H1 (cell line): ENCODE results near the gene DAP. TPM values are rescaled to one million over a fixed set of nuclear protein-coding genes. Genes with fewer than 3 reads are reported as not detected.

ENCODE experiments used
- CTCF ChIA-PET: fragments of 300-600 bp; sonication (Branson Sonifier 250); formaldehyde crosslinking; loops from one replicate; lab custom pipeline; 2021; ENCODE audit not compliant: partially characterized antibody; lab: Charles Lee
- POLR2A ChIA-PET: fragments of 300-600 bp; sonication (Branson Sonifier 250); formaldehyde crosslinking; loops from one replicate; lab custom pipeline; 2021; ENCODE audit warnings: inconsistent platforms; ENCODE audit not compliant: partially characterized antibody; lab: Charles Lee
- DNase-seq, 2 experiments: peaks; one replicate each; pipeline versions ENCODE4 v3.0.0 to v3.0.0-alpha.2; 2010 to 2022; ENCODE audit warnings: low spot score in 2 of 2, low read depth in 1 of 2, mixed read lengths in 1 of 2
- FAIRE-seq: peaks from 2 replicates; lab custom pipeline; 2011; peaks lifted over from hg19 to GRCh38; lab: Jason Lieb, UNC
- H2AFZ ChIP-seq: 2 replicates; pipeline ENCODE4 v1.8.1; 2012; ENCODE audit warnings: low read length, inconsistent platforms
- H2AK5ac ChIP-seq: 2 replicates; pipeline ENCODE4 v1.6.1; 2013; ENCODE audit warnings: low read depth, low read length
- H2BK120ac ChIP-seq: replicated peaks from 2 replicates; pipeline ENCODE3; 2013; ENCODE audit warnings: low read depth, low read length, inconsistent platforms
- H2BK12ac ChIP-seq: 2 replicates; pipeline ENCODE4 v1.6.1; 2013; ENCODE audit warnings: low read depth, low read length
- H2BK15ac ChIP-seq: 2 replicates; pipeline ENCODE4 v1.6.1; 2013; ENCODE audit warnings: low read length
- H2BK20ac ChIP-seq: 2 replicates; pipeline ENCODE4 v1.6.1; 2013; ENCODE audit warnings: low read length
- H2BK5ac ChIP-seq: 2 replicates; pipeline ENCODE4 v1.6.1; 2013; ENCODE audit warnings: low read depth, low read length
- H3K14ac ChIP-seq: 2 replicates; pipeline ENCODE4 v1.6.1; 2013; ENCODE audit warnings: inconsistent platforms; ENCODE audit not compliant: insufficient read length
- H3K18ac ChIP-seq: 2 replicates; pipeline ENCODE4 v1.6.1; 2013; ENCODE audit warnings: low read length; ENCODE audit errors: extremely low read depth
- H3K23ac ChIP-seq: 2 replicates; pipeline ENCODE4 v1.6.1; 2013; ENCODE audit warnings: inconsistent platforms; ENCODE audit not compliant: insufficient read length
- H3K23me2 ChIP-seq: 2 replicates; pipeline ENCODE4 v1.6.1; 2013; ENCODE audit warnings: low read depth, low read length
- H3K27ac ChIP-seq: 2 replicates; pipeline ENCODE4 v1.6.1; 2011; ENCODE audit warnings: low read depth, low read length, inconsistent platforms
- H3K27me3 ChIP-seq, 4 experiments: replicated peaks in 1 of 4; 1 replicate in 1 of 4; 2 replicates in 3 of 4; pipeline versions ENCODE4 v1.6.1 to v1.8.1; 2011 to 2013; ENCODE audit warnings: low read length in 3 of 4, mild to moderate bottlenecking in 3 of 4, inconsistent platforms in 2 of 4, mixed read lengths in 2 of 4, moderate library complexity in 1 of 4; ENCODE audit not compliant: control insufficient read depth in 3 of 4, insufficient read depth in 3 of 4; ENCODE audit errors: extremely low read depth in 1 of 4
- H3K36me3 ChIP-seq, 4 experiments: 2 replicates each; pipeline versions ENCODE4 v1.6.1 to v1.8.1; 2011 to 2013; ENCODE audit warnings: mild to moderate bottlenecking in 4 of 4, low read length in 3 of 4, moderate library complexity in 2 of 4, control low read depth in 1 of 4, inconsistent platforms in 1 of 4; ENCODE audit not compliant: insufficient read depth in 4 of 4, control insufficient read depth in 2 of 4
- H3K4ac ChIP-seq: replicated peaks from 2 replicates; pipeline ENCODE3; 2013; ENCODE audit warnings: low read length, low read depth, mixed read lengths, inconsistent platforms; ENCODE audit not compliant: insufficient read length
- H3K4me1 ChIP-seq, 4 experiments: replicated peaks in 1 of 4; 1 replicate in 1 of 4; 2 replicates in 3 of 4; pipeline versions ENCODE4 v1.6.1 to v1.8.1; 2011 to 2013; ENCODE audit warnings: low read length in 3 of 4, inconsistent platforms in 2 of 4, mixed read lengths in 1 of 4; ENCODE audit not compliant: insufficient read depth in 4 of 4, control insufficient read depth in 3 of 4
- H3K4me2 ChIP-seq, 2 experiments: 2 replicates each; pipeline versions ENCODE4 v1.6.1 to v1.8.1; 2011 to 2013; ENCODE audit warnings: low read depth in 2 of 2, low read length in 2 of 2, control low read depth in 1 of 2, inconsistent platforms in 1 of 2, mild to moderate bottlenecking in 1 of 2; ENCODE audit not compliant: insufficient read depth in 1 of 2
- H3K4me3 ChIP-seq, 4 experiments: fragments of 200-600, 300-600 bp in 1 of 4; sonication (generic), shearing (Covaris generic), sonication (Bioruptor Twin) in 1 of 4; 2 replicates each; pipeline versions ENCODE4 v1.5.1 to v1.8.1; 2011 to 2016; ENCODE audit warnings: low read length in 4 of 4, low read depth in 3 of 4, control low read depth in 2 of 4, inconsistent platforms in 2 of 4, mild to moderate bottlenecking in 2 of 4, mixed read lengths in 1 of 4, moderate library complexity in 1 of 4; ENCODE audit not compliant: insufficient read depth in 2 of 4; ENCODE audit errors: extremely low read depth in 1 of 4
- H3K56ac ChIP-seq: replicated peaks from 2 replicates; pipeline ENCODE3; 2013; ENCODE audit warnings: low read depth, mild to moderate bottlenecking, mixed read lengths, low read length, inconsistent platforms; ENCODE audit not compliant: insufficient read length
- H3K79me1 ChIP-seq: 2 replicates; pipeline ENCODE4 v1.6.1; 2013; ENCODE audit warnings: low read depth, low read length, control low read depth
- H3K79me2 ChIP-seq, 2 experiments: 2 replicates each; pipeline versions ENCODE4 v1.6.1 to v1.8.1; 2012 to 2013; ENCODE audit warnings: low read length in 2 of 2, mild to moderate bottlenecking in 2 of 2, inconsistent platforms in 1 of 2; ENCODE audit not compliant: insufficient read depth in 2 of 2, control insufficient read depth in 1 of 2
- H3K9ac ChIP-seq, 4 experiments: replicated peaks in 1 of 4; 1 replicate in 1 of 4; 2 replicates in 3 of 4; pipeline versions ENCODE4 v1.6.1 to v1.8.1; 2011 to 2013; ENCODE audit warnings: low read depth in 3 of 4, low read length in 3 of 4, control low read depth in 2 of 4, mild to moderate bottlenecking in 2 of 4, moderate library complexity in 2 of 4, inconsistent platforms in 1 of 4; ENCODE audit errors: extremely low read depth in 1 of 4
- H3K9me3 ChIP-seq, 2 experiments: 2 replicates each; pipeline versions ENCODE4 v1.6.1 to v1.8.1; 2012 to 2013; ENCODE audit warnings: mild to moderate bottlenecking in 2 of 2, moderate library complexity in 2 of 2, control low read depth in 1 of 2, inconsistent platforms in 1 of 2, low read depth in 1 of 2, low read length in 1 of 2, mixed read lengths in 1 of 2; ENCODE audit not compliant: insufficient read depth in 2 of 2
- H4K20me1 ChIP-seq, 2 experiments: replicated peaks in 1 of 2; 2 replicates each; pipeline versions ENCODE3 to v1.8.1; 2011 to 2013; ENCODE audit warnings: inconsistent platforms in 2 of 2, low read length in 2 of 2, mild to moderate bottlenecking in 1 of 2; ENCODE audit not compliant: insufficient read depth in 2 of 2, control insufficient read depth in 1 of 2
- H4K5ac ChIP-seq: 2 replicates; pipeline ENCODE4 v1.6.1; 2013; ENCODE audit warnings: low read length, low read depth, mixed read lengths, inconsistent platforms; ENCODE audit not compliant: insufficient read length
- H4K8ac ChIP-seq: 2 replicates; pipeline ENCODE4 v1.8.0; 2013; ENCODE audit warnings: mild to moderate bottlenecking, moderate library complexity, low read length, inconsistent platforms; ENCODE audit not compliant: insufficient read depth; ENCODE audit errors: extremely low read depth
- H4K91ac ChIP-seq: replicated peaks from 2 replicates; pipeline ENCODE3; 2013; ENCODE audit warnings: low read length, mixed read lengths, inconsistent platforms; ENCODE audit not compliant: insufficient read length
- CBX5 ChIP-seq: fragments of 300-800, 300-1000 bp; sonication (generic); IDR thresholded peaks from 2 replicates; pipeline ENCODE4 v1.7.1; 2016; ENCODE audit warnings: antibody characterized with exemption, low read length, low read depth
- CBX8 ChIP-seq: fragments of 300-800, 300-1000 bp; sonication (generic); IDR thresholded peaks from 2 replicates; pipeline ENCODE4 v1.7.1; 2016; ENCODE audit warnings: low read depth, low read length, borderline replicate concordance
- CEBPB ChIP-seq: IDR thresholded peaks from 2 replicates; pipeline ENCODE4 v1.6.1; 2012; ENCODE audit warnings: low read depth, low read length
- CHD1 ChIP-seq: IDR thresholded peaks from 2 replicates; pipeline ENCODE4 v1.6.1; 2012; ENCODE audit warnings: low read depth, low read length, improper control_type of control experiment
- EGR1 ChIP-seq: IDR thresholded peaks from 2 replicates; pipeline ENCODE4 v1.6.1; 2011; ENCODE audit warnings: low read depth, low read length, borderline replicate concordance
- EP300 ChIP-seq, 2 experiments: IDR thresholded peaks; 1 replicate in 1 of 2; 2 replicates in 1 of 2; pipeline ENCODE4 v1.6.1; 2011 to 2012; ENCODE audit warnings: low read depth in 2 of 2, low read length in 2 of 2, mild to moderate bottlenecking in 2 of 2, borderline replicate concordance in 1 of 2, inconsistent platforms in 1 of 2, moderate library complexity in 1 of 2
- GTF2F1 ChIP-seq: IDR thresholded peaks from 2 replicates; pipeline ENCODE4 v1.6.1; 2012; ENCODE audit warnings: low read depth, low read length, improper control_type of control experiment, borderline replicate concordance
- POLR2AphosphoS5 ChIP-seq: IDR thresholded peaks from 2 replicates; pipeline ENCODE4 v1.6.1; 2011; ENCODE audit warnings: low read depth, low read length
- RFX5 ChIP-seq: IDR thresholded peaks from 2 replicates; pipeline ENCODE4 v1.6.1; 2011; ENCODE audit warnings: low read depth, low read length, improper control_type of control experiment, borderline replicate concordance
- SAP30 ChIP-seq: fragments of 300-600 bp; sonication (generic); IDR thresholded peaks from 2 replicates; pipeline ENCODE4 v1.7.1; 2012; ENCODE audit warnings: low read length, moderate library complexity, mild to moderate bottlenecking, inconsistent platforms; ENCODE audit not compliant: insufficient read depth, insufficient replicate concordance
- SP4 ChIP-seq: IDR thresholded peaks from 2 replicates; pipeline ENCODE4 v1.6.1; 2012; ENCODE audit warnings: low read length, inconsistent platforms
- TCF12 ChIP-seq: IDR thresholded peaks from 2 replicates; pipeline ENCODE4 v1.6.1; 2011; ENCODE audit warnings: low read depth, mild to moderate bottlenecking, low read length
- WGBS, 2 experiments: shearing (Covaris generic) in 1 of 2; methylation state at CpG; one replicate each; pipeline versions ENCODE4 v1.1.6 to v1.1.7; 2013 to 2015; ENCODE audit warnings: low lambda C conversion rate in 2 of 2, mixed read lengths in 2 of 2, inconsistent platforms in 1 of 2, low coverage in 1 of 2, missing lambda C conversion rate in 1 of 2; ENCODE audit not compliant: insufficient replicate concordance in 2 of 2, insufficient coverage in 1 of 2, insufficient read length in 1 of 2; ENCODE audit errors: extremely low coverage in 1 of 2, missing lambda C conversion rate in 1 of 2; 5-methylcytosine and 5-hydroxymethylcytosine counted together
- polyA plus RNA-seq, 7 experiments: library from polyadenylated mRNA; depleted of rRNA in 3 of 7; stranded (reverse) in 5 of 7; unstranded in 2 of 7; fragments of >200 nt in 5 of 7; fragments of 200-250 nt in 2 of 7; gene quantifications; 1 replicate in 5 of 7; 2 replicates in 1 of 7; 4 replicates in 1 of 7; pipeline versions ENCODE4 v1.2.1 to v1.2.3, GENCODE V29; 2011 to 2013; ENCODE audit warnings: missing spikeins in 2 of 7, mixed read lengths in 2 of 7
- total RNA-seq: library from RNA; stranded (reverse); fragmentation: NEBNext Ultra II Directional; extraction: Animal tissue kit (Norgen Biotek cat#: 25700); gene quantifications from 2 replicates; pipeline ENCODE4 v1.2.1, GENCODE V29; 2021
- TF ChIP-seq, protein P1 (sequence below): IDR thresholded peaks from 2 replicates; pipeline ENCODE4 v1.6.1; 2012; ENCODE audit warnings: low read length, inconsistent platforms

Gene DAP
- total and polyA plus RNA-seq, 2 of the 8 experiments (the other 6 are each of a cell fraction or from before 2014, with no cell fraction given), result 26.2 to 44.4 TPM

DNA sequence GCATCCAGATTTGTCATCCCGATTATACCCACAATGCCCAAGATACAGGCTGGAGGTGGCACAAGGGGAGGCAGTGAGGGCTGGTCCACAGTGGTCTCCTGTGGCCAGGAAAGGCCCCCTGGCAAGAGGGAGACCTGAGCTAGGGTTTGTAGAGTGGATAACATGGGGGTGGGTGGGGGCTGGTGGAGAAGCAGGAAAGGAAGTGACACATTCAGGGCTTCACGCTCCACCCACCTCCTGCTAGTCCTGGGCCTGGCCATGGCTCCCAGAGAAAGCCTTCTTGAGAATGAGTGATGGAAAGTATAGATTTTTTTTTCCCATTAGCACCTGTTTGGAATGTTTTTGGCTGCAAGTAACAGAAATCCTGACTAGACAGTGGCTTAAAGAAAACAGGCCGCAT, 115.9 kb downstream of the DAP start:
- DNase-seq (no peak), FAIRE-seq (no peak)
- Histone ChIP-seq H3K56ac (no peak overlapping the region), H3K79me2 (peaks cover 7 to 32% of the 10 kb centered on the region in 2 experiments; a peak in 3 of 4 replicates), H2BK12ac (no peak overlapping the region), H3K4me1 (peaks cover 0 to 3% (median 2%) of the 10 kb centered on the region in 4 experiments; a peak in 3 of 7 replicates), H2AK5ac (no peak overlapping the region), H3K79me1 (peaks cover 2% of the 10 kb centered on the region), H3K23me2 (no peaks in the 10 kb centered on the region), H2BK15ac (no peak overlapping the region), H3K27me3 (no peaks in the 10 kb centered on the region), H3K27ac (no peak overlapping the region), H4K5ac (no peak overlapping the region), H3K4me2 (no peak overlapping the region), H3K14ac (no peak overlapping the region), H2AFZ (no peak overlapping the region), H4K91ac (no peak overlapping the region), H3K9ac (no peak overlapping the region), H3K4me3 (no peak overlapping the region), H3K36me3 (peaks cover 0 to 11% (median 0%) of the 10 kb centered on the region in 4 experiments; a peak in 1 of 8 replicates), H4K20me1 (peaks cover 0 to 2% of the 10 kb centered on the region in 2 experiments), H3K9me3 (no peaks in the 10 kb centered on the region), H2BK120ac (no peak overlapping the region), H4K8ac (peak overlapping the region; percentile 31; the same call in 1 of the 2 replicates), H3K4ac (no peak overlapping the region), H3K18ac (no peak overlapping the region), H2BK5ac (no peak overlapping the region), H3K23ac (no peak overlapping the region), H2BK20ac (no peak overlapping the region)
- ChIA-PET POLR2A (no interaction called here), CTCF (interaction anchor here (0.9 to 4.7 kb wide), 7 partner anchors 9 to 315 kb away, joined by 3 to 16 read pairs (median 4); no protein-coding TSS in a partner anchor)
- 82% methylated on average over 3 of the region's 3 CpGs; no CpG with 5 or more reads in 1 of the 2 experiments for WGBS, 2 experiments
- TF ChIP-seq CBX5, result no peak
- no peak for TF ChIP-seq CBX8
- no peak for TF ChIP-seq EGR1
- TF ChIP-seq, protein P1, sequence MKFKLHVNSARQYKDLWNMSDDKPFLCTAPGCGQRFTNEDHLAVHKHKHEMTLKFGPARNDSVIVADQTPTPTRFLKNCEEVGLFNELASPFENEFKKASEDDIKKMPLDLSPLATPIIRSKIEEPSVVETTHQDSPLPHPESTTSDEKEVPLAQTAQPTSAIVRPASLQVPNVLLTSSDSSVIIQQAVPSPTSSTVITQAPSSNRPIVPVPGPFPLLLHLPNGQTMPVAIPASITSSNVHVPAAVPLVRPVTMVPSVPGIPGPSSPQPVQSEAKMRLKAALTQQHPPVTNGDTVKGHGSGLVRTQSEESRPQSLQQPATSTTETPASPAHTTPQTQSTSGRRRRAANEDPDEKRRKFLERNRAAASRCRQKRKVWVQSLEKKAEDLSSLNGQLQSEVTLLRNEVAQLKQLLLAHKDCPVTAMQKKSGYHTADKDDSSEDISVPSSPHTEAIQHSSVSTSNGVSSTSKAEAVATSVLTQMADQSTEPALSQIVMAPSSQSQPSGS, result no peak
- no peak for TF ChIP-seq CEBPB
- no peak for TF ChIP-seq CHD1
- no peak for TF ChIP-seq SP4
- TF ChIP-seq POLR2AphosphoS5, result no peak
- TF ChIP-seq GTF2F1, result no peak
- no peak for TF ChIP-seq RFX5
- no peak for TF ChIP-seq EP300 (IDR thresholded peaks at IDR 0.05; ENCODE audit: borderline replicate concordance in 1 of 2, low read depth in 2 of 2, low read length in 2 of 2)
- no peak for TF ChIP-seq TCF12
- TF ChIP-seq SAP30, result no peak
